ENCODE measurements around the gene CACFD1. TPM values are rescaled to one million over a fixed set of nuclear protein-coding genes. Genes with fewer than 3 reads are reported as not detected.

CACFD1 gene
- total and polyA plus RNA-seq, 3 experiments from 2014 or later, result 1.3 to 2.6 (median 2.5) TPM

GRCh38 chr9:133505901-133506652, 46.3 kb downstream of the CACFD1 start:
- no peaks in the 10 kb centered on the region for H3K9me3 ChIP-seq (ENCODE audit: low read length)
- CTCF ChIA-PET, result no interaction called here

GRCh38 chr9:133506653-133507038, 46.9 kb downstream of the CACFD1 start:
- Mint-ChIP-seq H3K4me3 (no peak overlapping the region), H3K4me1 (peaks cover 10 to 12% (median 12%) of the 10 kb centered on the region in 3 donors), H3K9me3 (peaks cover 10 to 16% (median 12%) of the 10 kb centered on the region in 5 donors), H3K36me3 (peaks cover 0 to 10% (median 0%) of the 10 kb centered on the region in 3 donors), H3K27ac (no peak overlapping the region), H3K27me3 (peaks cover 10 to 16% of the 10 kb centered on the region in 2 donors)
- H3K36me3 ChIP-seq (ENCODE audit: insufficient read depth, low read length), result no peaks in the 10 kb centered on the region
- peaks cover 27% of the 10 kb centered on the region for H3K4me1 ChIP-seq (ENCODE audit: insufficient read depth, low read length)
- no peaks in the 10 kb centered on the region for H3K27me3 ChIP-seq (ENCODE audit: insufficient read depth, low read length, poor library complexity, severe bottlenecking)
- no peaks in the 10 kb centered on the region for H3K9me3 ChIP-seq (ENCODE audit: low read length)
- H3K27ac ChIP-seq (ENCODE audit: low read depth, low read length), result peak overlapping the region; percentile 31
- DNase-seq, result no peak
- ChIA-PET POLR2A (no interaction called here), CTCF (no interaction called here)
- H3K4me3 ChIP-seq (ENCODE audit: low read length), result no peak overlapping the region

More at GRCh38 chr9:133505901-133506652, 46.3 kb downstream of the CACFD1 start:
- Mint-ChIP-seq H3K27ac (no peak overlapping the region), H3K9me3 (peaks cover 10 to 22% (median 17%) of the 10 kb centered on the region in 5 donors), H3K4me1 (peaks cover 10 to 12% (median 12%) of the 10 kb centered on the region in 3 donors), H3K36me3 (peaks cover 0 to 15% (median 0%) of the 10 kb centered on the region in 3 donors), H3K27me3 (peaks cover 16% of the 10 kb centered on the region in 2 donors), H3K4me3 (no peak overlapping the region)
- H3K4me3 ChIP-seq (ENCODE audit: low read length), result no peak overlapping the region
- H3K27ac ChIP-seq (ENCODE audit: low read depth, low read length), result no peak overlapping the region
- no peak for DNase-seq
- H3K27me3 ChIP-seq (ENCODE audit: insufficient read depth, low read length, poor library complexity, severe bottlenecking), result no peaks in the 10 kb centered on the region
- peaks cover 27% of the 10 kb centered on the region for H3K4me1 ChIP-seq (ENCODE audit: insufficient read depth, low read length)
- H3K36me3 ChIP-seq (ENCODE audit: insufficient read depth, low read length), result no peaks in the 10 kb centered on the region
- POLR2A ChIA-PET, result no interaction called here

- Histone ChIP-seq H3K9me3 (ENCODE audit: low read length) (no peaks in the 10 kb centered on the region), H3K4me1 (ENCODE audit: insufficient read depth, low read length) (peaks cover 27% of the 10 kb centered on the region), H3K36me3 (ENCODE audit: insufficient read depth, low read length) (no peaks in the 10 kb centered on the region), H3K27ac (ENCODE audit: low read depth, low read length) (peak overlapping the region; percentile 31), H3K27me3 (ENCODE audit: insufficient read depth, low read length, poor library complexity, severe bottlenecking) (no peaks in the 10 kb centered on the region), H3K4me3 (ENCODE audit: low read length) (no peak overlapping the region)
- ChIA-PET CTCF (no interaction called here), POLR2A (no interaction called here)
- Mint-ChIP-seq H3K27me3 (peaks cover 6 to 12% of the 10 kb centered on the region in 2 donors), H3K36me3 (peaks cover 0 to 4% (median 0%) of the 10 kb centered on the region in 3 donors), H3K27ac (no peak overlapping the region), H3K4me3 (peak overlapping the region in 1 of 7 donors; percentile 36), H3K9me3 (peaks cover 3 to 9% (median 4%) of the 10 kb centered on the region in 5 donors), H3K4me1 (peaks cover 10 to 12% (median 12%) of the 10 kb centered on the region in 3 donors)
- DNase-seq, result no peak
Observed at GRCh38 chr9:133507246-133507965, 47.6 kb downstream of the CACFD1 start.

- peak overlapping the region in 2 of 8 donors; percentile 47 for H3K27ac Mint-ChIP-seq
- Histone ChIP-seq H3K27me3 (ENCODE audit: insufficient read depth, low read length, poor library complexity, severe bottlenecking) (no peaks in the 10 kb centered on the region), H3K9me3 (ENCODE audit: low read length) (no peaks in the 10 kb centered on the region), H3K27ac (ENCODE audit: low read depth, low read length) (no peak overlapping the region), H3K36me3 (ENCODE audit: insufficient read depth, low read length) (no peaks in the 10 kb centered on the region), H3K4me1 (ENCODE audit: insufficient read depth, low read length) (peaks cover 27% of the 10 kb centered on the region), H3K4me3 (ENCODE audit: low read length) (no peak overlapping the region)
- H3K9me3 Mint-ChIP-seq, result peaks cover 0 to 5% (median 0%) of the 10 kb centered on the region in 5 donors
- peaks cover 2 to 7% of the 10 kb centered on the region in 2 donors for H3K27me3 Mint-ChIP-seq
- DNase-seq, result no peak
- H3K4me3 Mint-ChIP-seq, result no peak overlapping the region
- no peaks in the 10 kb centered on the region for H3K36me3 Mint-ChIP-seq
- ChIA-PET POLR2A (no interaction called here), CTCF (no interaction called here)
- peaks cover 10 to 12% (median 12%) of the 10 kb centered on the region in 3 donors for H3K4me1 Mint-ChIP-seq
Observed at GRCh38 chr9:133508046-133508445, 48.3 kb downstream of the CACFD1 start.

- ChIA-PET CTCF (interaction anchor here (1.2 kb wide), 1 partner anchor 16 kb away, joined by 5 read pairs; no protein-coding TSS in a partner anchor), POLR2A (no interaction called here)
- Mint-ChIP-seq H3K4me1 (peaks cover 10 to 12% (median 12%) of the 10 kb centered on the region in 3 donors), H3K27me3 (no peaks in the 10 kb centered on the region), H3K36me3 (no peaks in the 10 kb centered on the region), H3K9me3 (no peaks in the 10 kb centered on the region), H3K27ac (peak overlapping the region; percentile 76 to 94 (median 88)), H3K4me3 (peak overlapping the region; percentile 54 to 89 (median 85))
- Histone ChIP-seq H3K27ac (ENCODE audit: low read depth, low read length) (no peak overlapping the region), H3K36me3 (ENCODE audit: insufficient read depth, low read length) (no peaks in the 10 kb centered on the region), H3K4me1 (ENCODE audit: insufficient read depth, low read length) (peaks cover 27% of the 10 kb centered on the region), H3K9me3 (ENCODE audit: low read length) (no peaks in the 10 kb centered on the region), H3K27me3 (ENCODE audit: insufficient read depth, low read length, poor library complexity, severe bottlenecking) (no peaks in the 10 kb centered on the region), H3K4me3 (ENCODE audit: low read length) (peak overlapping the region; percentile 15)
- peak in 1 of 5 donors; percentile 56 for DNase-seq
Observed at GRCh38 chr9:133509179-133510083, 49.7 kb downstream of the CACFD1 start.

- H3K27me3 Mint-ChIP-seq, result peaks cover 2 to 3% of the 10 kb centered on the region in 2 donors
- no peaks in the 10 kb centered on the region for H3K27me3 ChIP-seq (ENCODE audit: insufficient read depth, low read length, poor library complexity, severe bottlenecking)
- H3K4me3 ChIP-seq (ENCODE audit: low read length), result no peak overlapping the region
- CTCF ChIA-PET, result no interaction called here
- H3K4me1 ChIP-seq (ENCODE audit: insufficient read depth, low read length), result peaks cover 27% of the 10 kb centered on the region
- H3K9me3 ChIP-seq (ENCODE audit: low read length), result no peaks in the 10 kb centered on the region
- peaks cover 10 to 12% (median 12%) of the 10 kb centered on the region in 3 donors for H3K4me1 Mint-ChIP-seq
- no peak for DNase-seq
- H3K9me3 Mint-ChIP-seq, result no peaks in the 10 kb centered on the region
- no peaks in the 10 kb centered on the region for H3K36me3 ChIP-seq (ENCODE audit: insufficient read depth, low read length)
- peak overlapping the region in 1 of 8 donors; percentile 44 for H3K27ac Mint-ChIP-seq
- no peaks in the 10 kb centered on the region for H3K36me3 Mint-ChIP-seq
- H3K27ac ChIP-seq (ENCODE audit: low read depth, low read length), result no peak overlapping the region
- POLR2A ChIA-PET, result no interaction called here
- H3K4me3 Mint-ChIP-seq, result peak overlapping the region in 2 of 7 donors; percentile 34 to 61
Observed at GRCh38 chr9:133510926-133511505, 51.2 kb downstream of the CACFD1 start.

- no peaks in the 10 kb centered on the region for H3K36me3 ChIP-seq (ENCODE audit: insufficient read depth, low read length)
- Mint-ChIP-seq H3K4me3 (no peak overlapping the region), H3K27ac (no peak overlapping the region), H3K9me3 (no peaks in the 10 kb centered on the region), H3K4me1 (peaks cover 10 to 12% (median 12%) of the 10 kb centered on the region in 3 donors), H3K36me3 (no peaks in the 10 kb centered on the region), H3K27me3 (peaks cover 2 to 4% of the 10 kb centered on the region in 2 donors)
- ChIA-PET POLR2A (no interaction called here), CTCF (no interaction called here)
- no peak overlapping the region for H3K4me3 ChIP-seq (ENCODE audit: low read length)
- no peaks in the 10 kb centered on the region for H3K27me3 ChIP-seq (ENCODE audit: insufficient read depth, low read length, poor library complexity, severe bottlenecking)
- peaks cover 27% of the 10 kb centered on the region for H3K4me1 ChIP-seq (ENCODE audit: insufficient read depth, low read length)
- DNase-seq, result no peak
- H3K27ac ChIP-seq (ENCODE audit: low read depth, low read length), result no peak overlapping the region
- no peaks in the 10 kb centered on the region for H3K9me3 ChIP-seq (ENCODE audit: low read length)
Observed at GRCh38 chr9:133511607-133512006, 51.8 kb downstream of the CACFD1 start.
